PC-3 (cell line): ENCODE results near the gene CBFA2T2. TPM values are rescaled to one million over a fixed set of nuclear protein-coding genes. Genes with fewer than 3 reads are reported as not detected.
A peak's percentile ranks its signal among the peaks of the same experiment; 100 is the strongest.

Experiments
- ATAC-seq: fragments of 200-7000 bp; cut with Tn5 transposase; 2 replicates; pipeline ENCODE4 v1.9.1; 2020; ENCODE audit warnings: mild to moderate bottlenecking, moderate library complexity
- BruUV-seq: library from RNA; stranded (reverse); fragments of 400-500 nt; replicated peaks from 2 replicates; lab custom pipeline; 2021; lab: Mats Ljungman, UMichigan
- CTCF ChIA-PET: fragments of 300-600 bp; sonication (Branson Sonifier 250); formaldehyde crosslinking; loops from one replicate; lab custom pipeline; 2022; ENCODE audit warnings: antibody characterized with exemption; lab: Charles Lee
- POLR2A ChIA-PET: fragments of 300-600 bp; sonication (Branson Sonifier 250); formaldehyde crosslinking; loops from one replicate; lab custom pipeline; 2022; ENCODE audit warnings: antibody characterized with exemption; ENCODE audit not compliant: unreplicated experiment; lab: Charles Lee
- DNase-seq: peaks from one replicate; pipeline ENCODE4 v3.0.0-alpha.2; 2015
- H2AFZ ChIP-seq: fragments of 300-600 bp; sonication (generic); 2 replicates; pipeline ENCODE4 v1.6.0; 2016; ENCODE audit warnings: antibody characterized with exemption, low read length
- H3F3A ChIP-seq: fragments of 300-600 bp; sonication (generic); one replicate; pipeline ENCODE4 v1.6.0; 2017; ENCODE audit warnings: antibody characterized with exemption, low read length, control low read depth, mild to moderate bottlenecking; ENCODE audit not compliant: unreplicated experiment
- H3K27ac ChIP-seq: fragments of 300-600 bp; sonication (generic); 2 replicates; pipeline ENCODE4 v1.5.1; 2016; ENCODE audit warnings: mild to moderate bottlenecking, low read length
- H3K27me3 ChIP-seq: fragments of 300-600 bp; sonication (generic); 2 replicates; pipeline ENCODE4 v1.6.1; 2016; ENCODE audit warnings: low read length, mixed read lengths
- H3K36me3 ChIP-seq: fragments of 300-600 bp; sonication (generic); 2 replicates; pipeline ENCODE4 v1.6.1; 2016; ENCODE audit warnings: low read depth, mixed run types, low read length, mixed read lengths
- H3K4me1 ChIP-seq: fragments of 300-600 bp; sonication (generic); 2 replicates; pipeline ENCODE4 v1.5.1; 2016; ENCODE audit warnings: low read length; ENCODE audit not compliant: insufficient read depth
- H3K4me2 ChIP-seq: fragments of 300-600 bp; sonication (generic); 2 replicates; pipeline ENCODE4 v1.6.0; 2016; ENCODE audit warnings: low read length
- H3K4me3 ChIP-seq: fragments of 300-600 bp; sonication (generic); 2 replicates; pipeline ENCODE4 v1.5.1; 2016; ENCODE audit warnings: mild to moderate bottlenecking, low read length, mixed read lengths
- H3K79me2 ChIP-seq: fragments of 300-600 bp; sonication (generic); 2 replicates; pipeline ENCODE4 v1.6.1; 2017; ENCODE audit warnings: low read length, mixed read lengths
- H3K9ac ChIP-seq: fragments of 300-600 bp; sonication (generic); 2 replicates; pipeline ENCODE4 v1.6.0; 2016; ENCODE audit warnings: mild to moderate bottlenecking, low read length
- H3K9me2 ChIP-seq: fragments of 300-600 bp; sonication (generic); replicated peaks from 2 replicates; pipeline ENCODE4 v1.6.1; 2016; ENCODE audit warnings: mixed run types, low read length, mixed read lengths
- H3K9me3 ChIP-seq: fragments of 300-600 bp; sonication (generic); 2 replicates; pipeline ENCODE4 v1.6.1; 2016; ENCODE audit warnings: low read length, mixed read lengths
- H4K20me1 ChIP-seq: fragments of 300-600 bp; sonication (generic); 2 replicates; pipeline ENCODE4 v1.6.1; 2016; ENCODE audit warnings: low read length, mixed read lengths
- CTCF ChIP-seq: fragments of 300-600 bp; sonication (generic); conservative IDR thresholded peaks from 2 replicates; pipeline ENCODE4 v1.5.1; 2017; ENCODE audit warnings: antibody characterized with exemption, low read depth, mild to moderate bottlenecking, low read length
- EZH2 ChIP-seq: fragments of 300-600 bp; sonication (generic); IDR thresholded peaks from one replicate; pipeline ENCODE4 v1.6.1; 2017; ENCODE audit warnings: antibody characterized with exemption, mild to moderate bottlenecking, low read length; ENCODE audit not compliant: unreplicated experiment
- EZH2phosphoT487 ChIP-seq: fragments of 300-600 bp; sonication (generic); IDR thresholded peaks from 2 replicates; pipeline ENCODE4 v1.6.1; 2018; ENCODE audit warnings: mild to moderate bottlenecking, antibody characterized with exemption, low read length, borderline replicate concordance
- intact Hi-C: fragments of 100-400 bp; cut with micrococcal nuclease; formaldehyde crosslinking; loops from 2 replicates; pipeline ENCODE4 v1.9.0; 2023
- total RNA-seq: library from RNA; depleted of rRNA; stranded (reverse); fragments of >200 nt; gene quantifications from 2 replicates; pipeline ENCODE4 v1.2.3, GENCODE V29; 2014

Gene CBFA2T2
- total RNA-seq, 1 experiment from 2014 or later = 9.7 TPM

- Histone ChIP-seq H4K20me1 (no peaks in the 10 kb centered on the region), H3F3A (no peaks in the 10 kb centered on the region), H3K79me2 (peaks cover 35% of the 10 kb centered on the region), H3K9ac (no peak overlapping the region), H3K9me2 (no peaks in the 10 kb centered on the region), H3K9me3 (no peaks in the 10 kb centered on the region), H2AFZ (no peak overlapping the region), H3K27me3 (no peaks in the 10 kb centered on the region), H3K4me2 (no peak overlapping the region), H3K4me3 (no peak overlapping the region), H3K27ac (no peak overlapping the region), H3K4me1 (peaks cover 14% of the 10 kb centered on the region), H3K36me3 (no peaks in the 10 kb centered on the region)
- ChIA-PET POLR2A (interaction anchor here (0.6 kb wide), 1 partner anchor 62 kb away, joined by 8 read pairs; no protein-coding TSS in a partner anchor), CTCF (interaction anchor here (0.6 to 0.7 kb wide), 13 partner anchors 21 to 597 kb away, joined by 3 to 15 read pairs (median 7); partner anchors contain the start of gene CBFA2T2)
- ATAC-seq (no peak), DNase-seq (peak; percentile 9)
- intact Hi-C loops = loop anchor here (5.0 kb wide), 1 partner anchor 132 kb away; no protein-coding TSS in a partner anchor
- no TSS peak for BruUV-seq
- no peak for TF ChIP-seq EZH2phosphoT487
- peak; percentile 63 for TF ChIP-seq CTCF
- no peak for TF ChIP-seq EZH2
Observed at GRCh38 chr20:33515569-33516216, 25.8 kb downstream of the CBFA2T2 start.

GRCh38 chr20:33516882-33517281, 27.0 kb downstream of the CBFA2T2 start:
- Histone ChIP-seq H3K4me1 (peaks cover 14% of the 10 kb centered on the region), H3K27ac (peak overlapping the region; percentile 74; the same call in 1 of the 2 replicates), H3K36me3 (no peaks in the 10 kb centered on the region), H4K20me1 (no peaks in the 10 kb centered on the region), H3K9ac (no peak overlapping the region), H2AFZ (no peak overlapping the region), H3K79me2 (peaks cover 28% of the 10 kb centered on the region), H3F3A (no peaks in the 10 kb centered on the region), H3K4me2 (no peak overlapping the region), H3K9me3 (no peaks in the 10 kb centered on the region), H3K27me3 (no peaks in the 10 kb centered on the region), H3K9me2 (no peaks in the 10 kb centered on the region), H3K4me3 (no peak overlapping the region)
- CTCF ChIA-PET = interaction anchor here (0.6 to 0.9 kb wide), 3 partner anchors 137 to 376 kb away, joined by 3 to 4 read pairs (median 3); no protein-coding TSS in a partner anchor
- BruUV-seq = no TSS peak
- intact Hi-C loops = loop anchor here (5.0 kb wide), 1 partner anchor 130 kb away; no protein-coding TSS in a partner anchor
- POLR2A ChIA-PET = interaction anchor here (0.6 kb wide), 1 partner anchor 27 kb away, joined by 13 read pairs; no protein-coding TSS in a partner anchor
- peak; percentile 24; the same call in 1 of the 2 replicates for ATAC-seq
- TF ChIP-seq EZH2 = no peak
- no peak for TF ChIP-seq CTCF
- TF ChIP-seq EZH2phosphoT487 = no peak
- DNase-seq = peak; percentile 15
